Liver (tissue), 9 donors: ENCODE measurements around the gene CPED1. TPM values are rescaled to one million over a fixed set of nuclear protein-coding genes. Genes with fewer than 3 reads are reported as not detected.
A peak's percentile ranks its signal among the peaks of the same experiment; 100 is the strongest.

Source experiments
- DNase-seq: peaks from one replicate; pipeline ENCODE4 v3.0.0-alpha.2; 2017; ENCODE audit warnings: low spot score
- H3K27ac ChIP-seq, 2 donors: one replicate each; pipeline ENCODE4 v1.7.0; 2013; ENCODE audit warnings: inconsistent platforms in 2 of 2, low read length in 2 of 2, control low read depth in 1 of 2, low read depth in 1 of 2, mild to moderate bottlenecking in 1 of 2
- H3K27me3 ChIP-seq, 4 donors: one replicate each; pipeline versions ENCODE4 v1.6.1 to v1.7.0; 2013; ENCODE audit warnings: low read length in 3 of 4, inconsistent platforms in 1 of 4, mild to moderate bottlenecking in 1 of 4, moderate library complexity in 1 of 4; ENCODE audit not compliant: control insufficient read depth in 4 of 4, insufficient read depth in 4 of 4
- H3K36me3 ChIP-seq, 4 donors: one replicate each; pipeline versions ENCODE4 v1.6.1 to v1.7.0; 2013; ENCODE audit warnings: low read length in 3 of 4, mild to moderate bottlenecking in 3 of 4, low read depth in 1 of 4, moderate library complexity in 1 of 4; ENCODE audit not compliant: control insufficient read depth in 4 of 4, insufficient read depth in 3 of 4
- H3K4me1 ChIP-seq, 4 donors: one replicate each; pipeline versions ENCODE4 v1.6.1 to v1.7.0; 2013; ENCODE audit warnings: low read length in 3 of 4, mild to moderate bottlenecking in 3 of 4, moderate library complexity in 1 of 4; ENCODE audit not compliant: control insufficient read depth in 4 of 4, insufficient read depth in 4 of 4
- H3K4me3 ChIP-seq, 3 donors: one replicate each; pipeline versions ENCODE4 v1.6.1 to v1.7.0; 2013; ENCODE audit warnings: low read length in 3 of 3, control low read depth in 1 of 3, low read depth in 1 of 3, mild to moderate bottlenecking in 1 of 3
- H3K9ac ChIP-seq, 2 donors: one replicate each; pipeline ENCODE4 v1.7.0; 2013; ENCODE audit warnings: low read length in 2 of 2, mild to moderate bottlenecking in 2 of 2, moderate library complexity in 2 of 2, control low read depth in 1 of 2, low read depth in 1 of 2
- H3K9me3 ChIP-seq, 4 donors: one replicate each; pipeline versions ENCODE4 v1.6.1 to v1.7.0; 2013; ENCODE audit warnings: low read length in 3 of 4; ENCODE audit not compliant: control insufficient read depth in 4 of 4
- ATF3 ChIP-seq: IDR thresholded peaks from 2 replicates; pipeline ENCODE4 v1.6.1; 2016; ENCODE audit warnings: antibody characterized with exemption
- EGR1 ChIP-seq, 2 donors: IDR thresholded peaks; 2 replicates each; pipeline ENCODE4 v1.6.1; 2016 to 2018; ENCODE audit warnings: antibody characterized with exemption in 2 of 2, low read depth in 2 of 2
- FOXA1 ChIP-seq: IDR thresholded peaks from 2 replicates; pipeline ENCODE4 v1.6.1; 2016; ENCODE audit warnings: antibody characterized with exemption
- GABPA ChIP-seq, 2 donors: IDR thresholded peaks in 1 of 2; conservative IDR thresholded peaks in 1 of 2; 2 replicates each; pipeline ENCODE4 v1.6.1; 2016; ENCODE audit warnings: antibody characterized with exemption in 2 of 2, mild to moderate bottlenecking in 1 of 2, moderate library complexity in 1 of 2
- HNF4A ChIP-seq, 2 donors: conservative IDR thresholded peaks; 2 replicates each; pipeline ENCODE4 v1.6.1; 2016; ENCODE audit warnings: antibody characterized with exemption in 2 of 2, mild to moderate bottlenecking in 2 of 2
- HNF4G ChIP-seq: IDR thresholded peaks from 2 replicates; pipeline ENCODE4 v1.6.1; 2016; ENCODE audit warnings: antibody characterized with exemption
- JUND ChIP-seq, 2 donors: IDR thresholded peaks; 2 replicates each; pipeline ENCODE4 v1.6.1; 2016; ENCODE audit warnings: antibody characterized with exemption in 2 of 2
- NR2F2 ChIP-seq: IDR thresholded peaks from 2 replicates; pipeline ENCODE4 v1.6.1; 2016; ENCODE audit warnings: antibody characterized with exemption
- RAD21 ChIP-seq, 2 donors: IDR thresholded peaks; 2 replicates each; pipeline ENCODE4 v1.6.1; 2016; ENCODE audit warnings: antibody characterized with exemption in 2 of 2, mild to moderate bottlenecking in 2 of 2
- RXRA ChIP-seq, 2 donors: IDR thresholded peaks; 2 replicates each; pipeline ENCODE4 v1.6.1; 2017 to 2018; ENCODE audit warnings: antibody characterized with exemption in 2 of 2, mild to moderate bottlenecking in 1 of 2
- SP1 ChIP-seq: IDR thresholded peaks from 2 replicates; pipeline ENCODE4 v1.6.1; 2018; ENCODE audit warnings: antibody characterized with exemption, mild to moderate bottlenecking
- YY1 ChIP-seq: IDR thresholded peaks from 2 replicates; pipeline ENCODE4 v1.6.1; 2016; ENCODE audit warnings: antibody characterized with exemption, mild to moderate bottlenecking
- ZBTB33 ChIP-seq: IDR thresholded peaks from 2 replicates; pipeline ENCODE4 v1.6.1; 2016; ENCODE audit warnings: antibody characterized with exemption
- WGBS: extraction: QIAGEN DNeasy Blood & Tissue Kit; methylation state at CpG from one replicate; pipeline ENCODE4 v1.1.7; 2013; 5-methylcytosine and 5-hydroxymethylcytosine counted together
- polyA plus RNA-seq, 2 donors: library from polyadenylated mRNA; stranded (reverse) in 1 of 2; unstranded in 1 of 2; fragments of 200-250 nt in 1 of 2; fragments of >200 nt in 1 of 2; fragmentation: Nextera tagmentation in 1 of 2; extraction: Ambion mirVana in 1 of 2; gene quantifications; one replicate each; pipeline versions ENCODE4 v1.2.1 to v1.2.3, GENCODE V29; 2013 to 2015
- total RNA-seq, 2 donors: library from RNA; depleted of rRNA; stranded (reverse); fragments of >200 nt; gene quantifications; one replicate each; pipeline ENCODE4 v1.2.3, GENCODE V29; 2014
- TF ChIP-seq, protein P1 (sequence below): IDR thresholded peaks from 2 replicates; pipeline ENCODE4 v1.6.1; 2016; ENCODE audit warnings: antibody characterized with exemption
- TF ChIP-seq, protein P2 (sequence below): fragments of 150-350 bp; IDR thresholded peaks from 2 replicates; pipeline ENCODE4 v1.5.1; 2017; ENCODE audit warnings: improper control_type of control experiment, low read depth, low read length; ENCODE audit not compliant: missing input control
- donor health status: healthy.
- donor health status: healthy.
- donor health status: healthy.
- donor health status: healthy.
- donor health status: healthy.

Gene CPED1
- total and polyA plus RNA-seq, 4 donors: 8.5 to 58.0 (median 14.6) TPM

DNA sequence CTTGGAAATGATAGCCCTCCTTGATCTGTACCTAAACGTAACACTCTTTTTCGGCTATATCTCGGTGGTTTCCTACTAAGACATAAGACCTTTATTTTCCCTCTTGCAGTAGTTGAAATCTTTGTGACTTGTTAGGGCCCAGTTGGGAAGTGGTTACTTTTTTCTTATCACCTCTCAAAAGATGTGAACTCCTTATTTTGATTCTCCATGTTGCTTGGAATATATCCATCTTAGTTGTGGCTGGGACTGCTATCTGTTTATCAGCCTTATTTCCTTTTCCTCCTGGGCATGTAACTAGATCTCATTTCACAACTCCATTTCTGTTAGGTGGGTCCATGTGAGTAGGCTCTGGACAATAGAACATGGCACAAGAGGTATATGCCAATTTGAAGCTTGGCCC lies 4.1 kb upstream of the CPED1 start:
- no peak overlapping the region for H3K4me3 ChIP-seq
- H3K36me3 ChIP-seq: no peaks in the 10 kb centered on the region
- TF ChIP-seq HNF4G: no peak
- H3K27me3 ChIP-seq: no peaks in the 10 kb centered on the region
- no peaks in the 10 kb centered on the region for H3K9me3 ChIP-seq
- DNase-seq: no peak
- H3K9ac ChIP-seq: no peak overlapping the region
- no peak overlapping the region for H3K27ac ChIP-seq
- peaks cover 0 to 8% (median 6%) of the 10 kb centered on the region in 4 donors for H3K4me1 ChIP-seq
- 93% methylated on average over 3 of the region's 3 CpGs for WGBS

DNA sequence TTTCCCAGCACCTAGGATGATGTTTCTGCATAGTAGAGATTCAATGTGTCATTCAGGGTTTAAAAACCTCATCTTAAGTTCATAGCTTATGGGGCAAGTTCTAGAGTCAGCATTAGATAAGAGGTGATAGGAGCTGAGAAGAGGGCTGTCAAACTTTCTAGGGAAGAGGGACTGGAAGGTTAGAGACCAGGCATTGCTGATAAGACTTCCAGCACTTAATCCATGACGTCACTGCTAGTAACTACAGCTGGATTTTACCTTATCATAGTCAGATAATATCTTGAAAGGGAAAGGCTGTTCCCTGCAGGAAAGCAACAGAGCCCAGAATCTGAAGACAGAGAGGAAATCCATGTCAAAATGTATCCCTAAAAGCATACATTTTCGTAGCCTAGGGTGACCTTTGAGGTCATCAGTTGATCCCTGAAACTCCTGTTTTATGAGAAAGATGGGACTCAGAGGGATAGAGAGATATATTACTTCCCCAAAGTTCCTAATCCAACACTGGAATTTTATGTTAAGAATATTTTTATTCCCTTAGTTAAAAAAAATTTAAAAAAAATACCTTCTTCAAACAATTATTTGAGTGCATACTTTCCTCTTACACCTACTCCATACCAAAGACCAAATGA lies 3.3 kb upstream of the CPED1 start:
- 42% methylated on average over 2 of the region's 2 CpGs for WGBS
- H3K36me3 ChIP-seq: no peaks in the 10 kb centered on the region

GRCh38 chr7:120985839-120986238 lies 2.7 kb upstream of the CPED1 start:
- H3K36me3 ChIP-seq: no peaks in the 10 kb centered on the region
- H3K9ac ChIP-seq: no peak overlapping the region
- peaks cover 0 to 8% (median 6%) of the 10 kb centered on the region in 4 donors for H3K4me1 ChIP-seq
- no peaks in the 10 kb centered on the region for H3K9me3 ChIP-seq
- H3K27me3 ChIP-seq: no peaks in the 10 kb centered on the region
- no peak overlapping the region for H3K4me3 ChIP-seq
- H3K27ac ChIP-seq: no peak overlapping the region
- no peak for DNase-seq
- 87% methylated on average over 2 of the region's 2 CpGs for WGBS
- TF ChIP-seq YY1 (no peak), HNF4G (no peak), SP1 (no peak)

More for the DNA sequence above, 3.3 kb upstream of the CPED1 start:
- H3K27me3 ChIP-seq: no peaks in the 10 kb centered on the region
- H3K4me3 ChIP-seq: no peak overlapping the region
- TF ChIP-seq GABPA (IDR thresholded peaks at IDR 0.05 in 1 of 2, conservative IDR thresholded peaks at IDR 0.05 in 1 of 2): no peak
- no peak for TF ChIP-seq ATF3
- TF ChIP-seq, protein P1, sequence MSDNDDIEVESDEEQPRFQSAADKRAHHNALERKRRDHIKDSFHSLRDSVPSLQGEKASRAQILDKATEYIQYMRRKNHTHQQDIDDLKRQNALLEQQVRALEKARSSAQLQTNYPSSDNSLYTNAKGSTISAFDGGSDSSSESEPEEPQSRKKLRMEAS: no peak
- peak; percentile 33 for TF ChIP-seq NR2F2
- no peak for TF ChIP-seq HNF4A (conservative IDR thresholded peaks at IDR 0.05)
- TF ChIP-seq YY1: no peak
- no peak for TF ChIP-seq EGR1 (IDR thresholded peaks at IDR 0.05; ENCODE audit: low read depth in 2 of 2)
- TF ChIP-seq SP1: no peak
- no peak for TF ChIP-seq ZBTB33
- DNase-seq: no peak
- H3K9ac ChIP-seq: no peak overlapping the region
- H3K9me3 ChIP-seq: no peaks in the 10 kb centered on the region
- H3K4me1 ChIP-seq: peaks cover 0 to 8% (median 6%) of the 10 kb centered on the region in 4 donors
- H3K27ac ChIP-seq: no peak overlapping the region

GRCh38 chr7:120986650-120987049 lies 1.9 kb upstream of the CPED1 start:
- TF ChIP-seq, protein P1: no peak
- TF ChIP-seq RXRA (IDR thresholded peaks at IDR 0.05) (no peak), YY1 (no peak), RAD21 (IDR thresholded peaks at IDR 0.05) (no peak), FOXA1 (no peak), JUND (IDR thresholded peaks at IDR 0.05) (no peak)
- TF ChIP-seq, protein P2, sequence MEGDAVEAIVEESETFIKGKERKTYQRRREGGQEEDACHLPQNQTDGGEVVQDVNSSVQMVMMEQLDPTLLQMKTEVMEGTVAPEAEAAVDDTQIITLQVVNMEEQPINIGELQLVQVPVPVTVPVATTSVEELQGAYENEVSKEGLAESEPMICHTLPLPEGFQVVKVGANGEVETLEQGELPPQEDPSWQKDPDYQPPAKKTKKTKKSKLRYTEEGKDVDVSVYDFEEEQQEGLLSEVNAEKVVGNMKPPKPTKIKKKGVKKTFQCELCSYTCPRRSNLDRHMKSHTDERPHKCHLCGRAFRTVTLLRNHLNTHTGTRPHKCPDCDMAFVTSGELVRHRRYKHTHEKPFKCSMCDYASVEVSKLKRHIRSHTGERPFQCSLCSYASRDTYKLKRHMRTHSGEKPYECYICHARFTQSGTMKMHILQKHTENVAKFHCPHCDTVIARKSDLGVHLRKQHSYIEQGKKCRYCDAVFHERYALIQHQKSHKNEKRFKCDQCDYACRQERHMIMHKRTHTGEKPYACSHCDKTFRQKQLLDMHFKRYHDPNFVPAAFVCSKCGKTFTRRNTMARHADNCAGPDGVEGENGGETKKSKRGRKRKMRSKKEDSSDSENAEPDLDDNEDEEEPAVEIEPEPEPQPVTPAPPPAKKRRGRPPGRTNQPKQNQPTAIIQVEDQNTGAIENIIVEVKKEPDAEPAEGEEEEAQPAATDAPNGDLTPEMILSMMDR: no peak
- Histone ChIP-seq H3K27me3 (no peaks in the 10 kb centered on the region), H3K4me3 (no peak overlapping the region), H3K9me3 (no peaks in the 10 kb centered on the region), H3K4me1 (peaks cover 0 to 10% (median 7%) of the 10 kb centered on the region in 4 donors), H3K36me3 (no peaks in the 10 kb centered on the region), H3K9ac (no peak overlapping the region), H3K27ac (no peak overlapping the region)
- DNase-seq: no peak
- 88% methylated on average over 2 of the region's 2 CpGs for WGBS
